COLO668 (cell line): Measurements from ENCODE around the gene ZNF497.
A peak's percentile ranks its signal among the peaks of the same experiment; 100 is the strongest.
"Not testable (repeated sequence)": the region's sequence is repeated elsewhere in the genome, so short reads cannot be mapped to it uniquely, and the experiment has no call there.

Experiments
- DNase-seq: peaks from one replicate; lab custom pipeline; 2025; ENCODE audit not compliant: unreplicated experiment; lab: John Stamatoyannopoulos, UW

ZNF497 gene

DNA sequence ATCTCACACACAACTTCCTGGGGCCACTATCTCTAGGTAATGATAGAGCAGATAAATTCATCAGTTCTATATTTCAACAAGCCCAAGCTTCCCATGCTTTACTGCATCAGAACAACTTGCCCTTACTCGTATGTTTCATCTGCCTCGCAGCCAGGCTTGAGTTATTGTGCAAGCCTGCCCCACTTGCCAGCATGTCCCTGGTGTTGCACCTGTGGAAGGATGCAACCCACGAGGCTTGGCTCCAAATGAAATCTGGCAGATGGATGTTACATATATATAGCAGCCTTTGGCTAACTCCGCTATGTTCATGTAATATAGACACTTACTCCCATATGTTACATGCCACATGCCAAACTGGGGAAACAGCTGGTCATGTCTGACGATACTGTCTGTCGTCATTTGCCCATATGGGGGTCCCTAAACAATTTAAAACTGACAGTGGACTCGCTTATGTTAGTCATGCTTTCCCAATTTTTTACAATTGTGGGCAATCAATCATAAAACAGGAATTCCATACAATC is 51.1 kb downstream of the ZNF497 start:
- DNase-seq, result no peak

DNA sequence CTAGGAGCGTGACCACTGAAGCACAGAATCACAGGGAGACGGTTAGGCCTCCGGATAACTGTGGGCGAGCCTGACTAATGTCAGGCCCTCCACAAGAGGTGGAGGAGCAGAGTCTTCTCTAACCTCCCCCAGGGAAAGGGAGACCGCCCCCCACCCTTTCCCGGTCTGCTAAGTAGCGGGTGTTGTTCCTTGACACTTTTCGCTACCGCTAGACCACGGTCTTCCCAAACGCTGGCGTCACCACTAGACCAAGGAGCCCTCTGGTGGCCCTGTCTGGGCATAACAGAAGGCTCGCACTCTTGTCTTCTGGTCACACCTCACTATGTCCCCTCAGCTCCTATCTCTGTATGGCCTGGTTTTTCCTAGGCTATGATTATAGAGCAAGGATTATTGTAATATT is 51.9 kb downstream of the ZNF497 start:
- DNase-seq, result not testable (repeated sequence)

DNA sequence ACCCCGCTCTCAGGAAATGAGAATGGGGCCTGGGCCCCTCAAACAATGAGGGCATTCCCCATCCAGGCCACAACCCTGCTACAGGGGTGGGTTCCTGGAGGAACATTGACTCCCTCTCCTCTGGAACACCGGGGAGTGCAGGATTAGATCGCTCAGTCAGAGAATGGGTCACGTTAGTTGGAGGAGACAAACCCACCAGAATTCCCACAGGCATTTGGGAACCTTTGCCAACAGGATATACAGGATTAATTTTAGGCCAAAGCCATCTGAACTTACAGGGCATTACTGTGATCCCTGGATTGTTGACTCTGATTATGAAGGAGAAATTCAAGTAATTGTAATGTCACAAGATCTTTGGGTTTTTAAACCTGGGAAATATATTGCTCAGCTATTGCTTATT is 54.8 kb downstream of the ZNF497 start:
- DNase-seq, result no peak

DNA sequence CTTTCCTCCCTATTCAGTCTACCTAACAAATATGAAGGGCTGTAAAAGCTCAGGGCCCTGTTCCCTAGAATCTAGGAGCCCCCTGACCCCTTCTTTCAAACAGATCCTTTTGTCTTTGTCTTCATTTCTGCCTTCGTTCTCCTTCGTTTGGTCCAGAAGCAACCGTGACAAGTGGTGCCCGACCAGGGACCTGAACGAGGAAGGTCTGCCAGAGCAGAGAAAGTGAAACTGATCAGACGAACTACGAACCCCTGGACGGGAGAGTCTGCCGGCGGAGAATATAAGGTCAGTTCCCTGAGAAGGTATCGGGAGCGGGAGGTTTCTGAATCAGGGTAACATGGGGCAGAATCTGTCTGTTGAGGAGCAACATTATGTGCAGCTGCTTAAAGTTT is 56.6 kb downstream of the ZNF497 start:
- peak; percentile 9 for DNase-seq

DNA sequence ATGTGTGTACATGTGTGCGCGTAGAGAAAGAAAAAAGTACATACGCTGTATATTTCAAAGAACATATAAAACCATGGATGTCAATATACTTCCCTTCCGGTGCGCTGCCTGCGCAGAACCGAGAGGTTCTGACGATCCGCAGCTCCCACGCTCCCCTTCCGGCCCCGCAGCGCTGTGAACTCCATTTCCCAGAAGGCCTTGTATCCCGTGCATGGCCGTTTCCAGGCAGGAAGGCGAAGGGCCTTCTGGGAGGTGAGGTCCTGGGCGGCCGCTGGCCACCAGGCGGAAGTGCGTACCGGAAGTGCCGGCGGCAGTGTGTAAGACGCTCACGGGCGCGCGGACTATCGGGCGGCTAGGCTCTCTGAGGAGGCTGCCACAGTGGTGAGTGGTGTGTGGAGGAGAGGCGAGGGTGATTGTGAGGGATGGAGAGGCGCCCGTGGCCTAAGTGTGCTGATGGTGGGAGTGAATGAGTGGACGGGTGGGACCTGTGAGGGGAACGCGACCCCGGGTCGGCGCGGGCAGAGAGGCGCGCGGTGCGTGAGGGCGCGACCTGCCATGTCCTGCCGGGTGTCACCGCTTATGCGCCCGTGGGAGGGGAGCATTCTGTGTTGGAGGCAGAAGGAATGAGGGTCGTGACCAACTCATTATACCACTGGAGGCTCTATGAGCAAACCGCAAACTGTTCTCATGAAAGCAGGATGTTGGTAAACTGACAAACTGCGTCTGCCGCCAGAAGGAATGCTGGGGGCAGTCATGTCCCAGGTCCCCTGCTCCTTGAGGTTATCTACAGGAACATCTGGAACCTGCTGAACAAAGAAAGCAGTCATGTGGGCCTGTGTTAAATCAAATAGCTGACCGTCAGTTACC is 57.3 kb downstream of the ZNF497 start, which contains the start of gene ERVK3-1:
TSS of gene ERVK3-1 (plus strand) at position 313 of the 867 bp plus-strand sequence. CDS start 6,792 bp downstream, outside the sequence.
- peak; percentile 97 for DNase-seq

DNA sequence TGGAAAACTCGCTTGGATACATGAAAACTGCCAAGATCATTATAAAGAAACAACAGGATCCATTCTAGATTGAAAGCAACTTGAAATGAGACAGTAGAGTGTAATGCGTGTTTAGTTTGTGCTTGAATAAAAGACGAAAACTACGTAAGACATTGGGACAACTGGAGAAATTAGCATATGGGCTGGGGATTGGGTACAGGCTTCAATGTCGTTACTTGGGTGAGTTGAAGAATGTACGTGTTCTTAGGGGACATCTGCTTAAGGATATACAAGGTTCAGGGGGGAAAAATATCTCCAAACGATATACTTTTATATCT is 57.8 kb downstream of the ZNF497 start:
- no peak for DNase-seq
